ENCODE data around the gene GKN2.

GRCh38 chr2:68918497-68918896 is 34.2 kb downstream of the GKN2 start:
- TF ChIP-seq GABPB1 (CRISPR knock-in tag; IDR thresholded peaks at IDR 0.05) (no peak), ZNF616 (CRISPR knock-in tag; IDR thresholded peaks at IDR 0.05; ENCODE audit: low read depth) (no peak), HOXA3 (CRISPR knock-in tag; IDR thresholded peaks at IDR 0.05) (no peak), SMC3 (IDR thresholded peaks at IDR 0.05; ENCODE audit: low read length) (no peak), ZBTB20 (CRISPR knock-in tag; IDR thresholded peaks at IDR 0.05; ENCODE audit: borderline replicate concordance, low read depth) (no peak), CHCHD3 (CRISPR knock-in tag; IDR thresholded peaks at IDR 0.05) (no peak), IRF2 (CRISPR knock-in tag; IDR thresholded peaks at IDR 0.05) (no peak)
- TF ChIP-seq, protein P1, sequence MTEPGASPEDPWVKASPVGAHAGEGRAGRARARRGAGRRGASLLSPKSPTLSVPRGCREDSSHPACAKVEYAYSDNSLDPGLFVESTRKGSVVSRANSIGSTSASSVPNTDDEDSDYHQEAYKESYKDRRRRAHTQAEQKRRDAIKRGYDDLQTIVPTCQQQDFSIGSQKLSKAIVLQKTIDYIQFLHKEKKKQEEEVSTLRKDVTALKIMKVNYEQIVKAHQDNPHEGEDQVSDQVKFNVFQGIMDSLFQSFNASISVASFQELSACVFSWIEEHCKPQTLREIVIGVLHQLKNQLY (CRISPR knock-in tag; IDR thresholded peaks at IDR 0.05): no peak
- TF ChIP-seq, protein P2, sequence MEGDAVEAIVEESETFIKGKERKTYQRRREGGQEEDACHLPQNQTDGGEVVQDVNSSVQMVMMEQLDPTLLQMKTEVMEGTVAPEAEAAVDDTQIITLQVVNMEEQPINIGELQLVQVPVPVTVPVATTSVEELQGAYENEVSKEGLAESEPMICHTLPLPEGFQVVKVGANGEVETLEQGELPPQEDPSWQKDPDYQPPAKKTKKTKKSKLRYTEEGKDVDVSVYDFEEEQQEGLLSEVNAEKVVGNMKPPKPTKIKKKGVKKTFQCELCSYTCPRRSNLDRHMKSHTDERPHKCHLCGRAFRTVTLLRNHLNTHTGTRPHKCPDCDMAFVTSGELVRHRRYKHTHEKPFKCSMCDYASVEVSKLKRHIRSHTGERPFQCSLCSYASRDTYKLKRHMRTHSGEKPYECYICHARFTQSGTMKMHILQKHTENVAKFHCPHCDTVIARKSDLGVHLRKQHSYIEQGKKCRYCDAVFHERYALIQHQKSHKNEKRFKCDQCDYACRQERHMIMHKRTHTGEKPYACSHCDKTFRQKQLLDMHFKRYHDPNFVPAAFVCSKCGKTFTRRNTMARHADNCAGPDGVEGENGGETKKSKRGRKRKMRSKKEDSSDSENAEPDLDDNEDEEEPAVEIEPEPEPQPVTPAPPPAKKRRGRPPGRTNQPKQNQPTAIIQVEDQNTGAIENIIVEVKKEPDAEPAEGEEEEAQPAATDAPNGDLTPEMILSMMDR (CRISPR knock-in tag; IDR thresholded peaks at IDR 0.05): no peak
